NCI-H1417 treated with DMSO at 0.1 percent for 48 hours (cell line): ENCODE data around the gene ZNF492.
"Not testable (repeated sequence)": the region's sequence is repeated elsewhere in the genome, so short reads cannot be mapped to it uniquely, and the experiment has no call there.

Experiments
- DNase-seq: peaks from one replicate; lab custom pipeline; 2025; lab: John Stamatoyannopoulos, UW

Gene ZNF492

GRCh38 chr19:22617614-22618320 is 16.4 kb upstream of the ZNF492 start:
- no peak for DNase-seq

- no peak for DNase-seq
These were observed 14.8 kb upstream of the ZNF492 start for GRCh38 chr19:22619371-22619770.

- DNase-seq, result no peak
These were observed 14.2 kb upstream of the ZNF492 start for GRCh38 chr19:22619932-22620331.

GRCh38 chr19:22620401-22620800 is 13.7 kb upstream of the ZNF492 start:
- no peak for DNase-seq

- no peak for DNase-seq
These were observed 13.2 kb upstream of the ZNF492 start for GRCh38 chr19:22620912-22621311.

GRCh38 chr19:22622020-22622419 is 12.1 kb upstream of the ZNF492 start:
- DNase-seq, result no peak

- DNase-seq, result no peak
These were observed 11.0 kb upstream of the ZNF492 start for GRCh38 chr19:22622901-22623840.

GRCh38 chr19:22623841-22624221 is 10.3 kb upstream of the ZNF492 start:
- no peak for DNase-seq

- DNase-seq, result no peak
These were observed 8.7 kb upstream of the ZNF492 start for GRCh38 chr19:22625266-22626035.

GRCh38 chr19:22627526-22627925 is 6.6 kb upstream of the ZNF492 start:
- DNase-seq, result no peak

GRCh38 chr19:22628401-22628800 is 5.7 kb upstream of the ZNF492 start:
- no peak for DNase-seq

GRCh38 chr19:22634450-22634827 is 315 bp downstream of the ZNF492 start:
- no peak for DNase-seq

- not testable (repeated sequence) for DNase-seq
These were observed 51.4 kb downstream of the ZNF492 start for GRCh38 chr19:22685493-22685892.

- not testable (repeated sequence) for DNase-seq
These were observed 68.5 kb downstream of the ZNF492 start for GRCh38 chr19:22702661-22703060.

GRCh38 chr19:22703096-22703495 is 69.0 kb downstream of the ZNF492 start:
- DNase-seq, result not testable (repeated sequence)

- no peak for DNase-seq
These were observed 74.9 kb downstream of the ZNF492 start for GRCh38 chr19:22708983-22709382.
